Neural progenitor cell (in vitro differentiated cells): ENCODE data around the gene PIM2. TPM values are rescaled to one million over a fixed set of nuclear protein-coding genes. Genes with fewer than 3 reads are reported as not detected.
A peak's percentile ranks its signal among the peaks of the same experiment; 100 is the strongest.

Experiments
- DNase-seq: peaks from one replicate; pipeline ENCODE4 v3.0.0-alpha.2; 2016; ENCODE audit warnings: low spot score
- H2AFZ ChIP-seq: fragments of 200-600 bp; sonication (generic); replicated peaks from 2 replicates; pipeline ENCODE4 v1.6.1; 2016; ENCODE audit warnings: antibody characterized with exemption
- H3F3A ChIP-seq: fragments of 200-600 bp; sonication (generic); 2 replicates; pipeline ENCODE4 v1.6.1; 2016; ENCODE audit warnings: antibody characterized with exemption, low read depth
- H3K27ac ChIP-seq: fragments of 200-600 bp; sonication (generic); 2 replicates; pipeline ENCODE4 v1.5.1; 2016; ENCODE audit warnings: mild to moderate bottlenecking
- H3K27me3 ChIP-seq: fragments of 200-600 bp; sonication (generic); 2 replicates; pipeline ENCODE4 v1.6.1; 2016; ENCODE audit warnings: mild to moderate bottlenecking, moderate library complexity
- H3K36me3 ChIP-seq: fragments of 200-600 bp; sonication (generic); 2 replicates; pipeline ENCODE4 v1.5.1; 2016
- H3K4me1 ChIP-seq: fragments of 200-600 bp; sonication (generic); 2 replicates; pipeline ENCODE4 v1.6.1; 2016; ENCODE audit warnings: mixed run types
- H3K4me2 ChIP-seq: fragments of 200-600 bp; sonication (generic); 2 replicates; pipeline ENCODE4 v1.6.1; 2016
- H3K4me3 ChIP-seq: fragments of 200-600 bp; sonication (generic); 2 replicates; pipeline ENCODE4 v1.5.1; 2016
- H3K79me2 ChIP-seq: fragments of 200-600 bp; sonication (generic); 2 replicates; pipeline ENCODE4 v1.6.1; 2016; ENCODE audit warnings: low read depth
- H3K9ac ChIP-seq: fragments of 200-600 bp; sonication (generic); 2 replicates; pipeline ENCODE4 v1.6.1; 2016
- H3K9me3 ChIP-seq: fragments of 200-600 bp; sonication (generic); 2 replicates; pipeline ENCODE4 v1.5.1; 2016; ENCODE audit warnings: low read depth
- H4K20me1 ChIP-seq: fragments of 200-600 bp; sonication (generic); 2 replicates; pipeline ENCODE4 v1.6.1; 2016; ENCODE audit warnings: low read depth
- H3K27ac Mint-ChIP-seq: 3 replicates; pipeline ENCODE4 v1.8.0; 2021; ENCODE audit warnings: mixed read lengths
- H3K27me3 Mint-ChIP-seq: 2 replicates; pipeline ENCODE4 v1.8.0; 2022; ENCODE audit warnings: low read depth, mild to moderate bottlenecking, inconsistent platforms, moderate library complexity, mixed read lengths; ENCODE audit not compliant: insufficient read depth
- H3K36me3 Mint-ChIP-seq: 3 replicates; pipeline ENCODE4 v1.8.0; 2021; ENCODE audit warnings: mixed read lengths
- H3K4me1 Mint-ChIP-seq: 3 replicates; pipeline ENCODE4 v1.8.0; 2021; ENCODE audit warnings: mixed read lengths
- H3K4me3 Mint-ChIP-seq: 3 replicates; pipeline ENCODE4 v1.8.0; 2021; ENCODE audit warnings: mild to moderate bottlenecking, moderate library complexity, mixed read lengths
- H3K9me3 Mint-ChIP-seq: 3 replicates; pipeline ENCODE4 v1.8.0; 2020; ENCODE audit warnings: mixed read lengths
- CTCF ChIP-seq: fragments of 200-600 bp; sonication (generic); IDR thresholded peaks from 2 replicates; pipeline ENCODE4 v1.5.1; 2017; ENCODE audit warnings: antibody characterized with exemption, mild to moderate bottlenecking
- EZH2 ChIP-seq: fragments of 200-600 bp; sonication (generic); IDR thresholded peaks from 2 replicates; pipeline ENCODE4 v1.6.1; 2017; ENCODE audit warnings: antibody characterized with exemption, mild to moderate bottlenecking, moderate library complexity
- EZH2phosphoT487 ChIP-seq: fragments of 200-600 bp; sonication (generic); IDR thresholded peaks from 2 replicates; pipeline ENCODE4 v1.6.1; 2017; ENCODE audit warnings: antibody characterized with exemption
- total RNA-seq: library from RNA; depleted of rRNA; stranded (reverse); fragments of >200 nt; gene quantifications from 2 replicates; pipeline ENCODE4 v1.2.3, GENCODE V29; 2015; ENCODE audit warnings: low replicate concordance

The PIM2 gene
- total RNA-seq, 1 donor from 2014 or later, result 14.7 TPM

GRCh38 chrX:48909703-48910294, 9.0 kb downstream of the PIM2 start:
- H3K79me2 ChIP-seq, result peaks cover 14% of the 10 kb centered on the region
- H3F3A ChIP-seq, result peaks cover 14% of the 10 kb centered on the region
- no peak for TF ChIP-seq EZH2
- TF ChIP-seq CTCF, result no peak
- no peak for TF ChIP-seq EZH2phosphoT487
- peak overlapping the region; percentile 89 for H3K4me3 Mint-ChIP-seq
- no peak overlapping the region for H2AFZ ChIP-seq
- H3K27ac Mint-ChIP-seq, result no peak overlapping the region
- H3K4me2 ChIP-seq, result no peak overlapping the region
- H3K36me3 Mint-ChIP-seq, result no peaks in the 10 kb centered on the region
- H3K4me1 ChIP-seq, result no peaks in the 10 kb centered on the region
- no peaks in the 10 kb centered on the region for H4K20me1 ChIP-seq
- peaks cover 4% of the 10 kb centered on the region for H3K27me3 Mint-ChIP-seq
- H3K36me3 ChIP-seq, result no peaks in the 10 kb centered on the region
- H3K9me3 ChIP-seq, result no peaks in the 10 kb centered on the region
- H3K9ac ChIP-seq, result no peak overlapping the region
- H3K4me3 ChIP-seq, result no peak overlapping the region
- peaks cover 8% of the 10 kb centered on the region for H3K4me1 Mint-ChIP-seq
- H3K27ac ChIP-seq, result no peak overlapping the region
- DNase-seq, result no peak
- peaks cover 15% of the 10 kb centered on the region for H3K9me3 Mint-ChIP-seq
- no peaks in the 10 kb centered on the region for H3K27me3 ChIP-seq

GRCh38 chrX:48908600-48908999, 10.2 kb downstream of the PIM2 start:
- Mint-ChIP-seq H3K4me3 (no peak overlapping the region), H3K27me3 (peaks cover 4% of the 10 kb centered on the region), H3K9me3 (peaks cover 21% of the 10 kb centered on the region), H3K36me3 (peaks cover 5% of the 10 kb centered on the region), H3K4me1 (peaks cover 8% of the 10 kb centered on the region), H3K27ac (no peak overlapping the region)
- no peak overlapping the region for H3K4me3 ChIP-seq
- H3K9ac ChIP-seq, result no peak overlapping the region
- no peaks in the 10 kb centered on the region for H4K20me1 ChIP-seq
- H3K27me3 ChIP-seq, result no peaks in the 10 kb centered on the region
- TF ChIP-seq EZH2 (no peak), CTCF (no peak), EZH2phosphoT487 (no peak)
- H3K27ac ChIP-seq, result no peak overlapping the region
- DNase-seq, result no peak
- H3K9me3 ChIP-seq, result no peaks in the 10 kb centered on the region
- peaks cover 14% of the 10 kb centered on the region for H3F3A ChIP-seq
- no peaks in the 10 kb centered on the region for H3K36me3 ChIP-seq
- no peak overlapping the region for H3K4me2 ChIP-seq
- H3K4me1 ChIP-seq, result no peaks in the 10 kb centered on the region
- no peak overlapping the region for H2AFZ ChIP-seq
- peaks cover 14% of the 10 kb centered on the region for H3K79me2 ChIP-seq

GRCh38 chrX:48905090-48905790, 13.6 kb downstream of the PIM2 start:
- Mint-ChIP-seq H3K9me3 (peaks cover 17% of the 10 kb centered on the region), H3K27me3 (no peaks in the 10 kb centered on the region), H3K36me3 (peaks cover 7% of the 10 kb centered on the region), H3K4me3 (no peak overlapping the region), H3K4me1 (no peaks in the 10 kb centered on the region), H3K27ac (no peak overlapping the region)
- Histone ChIP-seq H3K4me1 (no peaks in the 10 kb centered on the region), H4K20me1 (no peaks in the 10 kb centered on the region), H3K36me3 (no peaks in the 10 kb centered on the region), H3K9ac (no peak overlapping the region), H2AFZ (no peak overlapping the region), H3K79me2 (peaks cover 2% of the 10 kb centered on the region), H3K27me3 (no peaks in the 10 kb centered on the region), H3F3A (no peaks in the 10 kb centered on the region), H3K27ac (no peak overlapping the region), H3K9me3 (no peaks in the 10 kb centered on the region), H3K4me2 (no peak overlapping the region), H3K4me3 (no peak overlapping the region)
- no peak for TF ChIP-seq EZH2phosphoT487
- TF ChIP-seq CTCF, result no peak
- TF ChIP-seq EZH2, result no peak
- no peak for DNase-seq
